ENCODE results near the gene CREBBP. TPM values are rescaled to one million over a fixed set of nuclear protein-coding genes. Genes with fewer than 3 reads are reported as not detected.

CREBBP gene
- total RNA-seq, 1 donor from 2014 or later: 109 TPM

GRCh38 chr16:3909791-3910583, 29.5 kb upstream of the CREBBP start:
- H3K27me3 Mint-ChIP-seq (ENCODE audit: unreplicated experiment): peaks cover 14% of the 10 kb centered on the region
- H3K9me3 Mint-ChIP-seq (ENCODE audit: unreplicated experiment): no peaks in the 10 kb centered on the region
- no peaks in the 10 kb centered on the region for H3K36me3 Mint-ChIP-seq (ENCODE audit: unreplicated experiment)
- no peak overlapping the region for H3K27ac Mint-ChIP-seq (ENCODE audit: unreplicated experiment)
- DNase-seq (ENCODE audit: extremely low spot score, unreplicated experiment): no peak
- H3K4me3 Mint-ChIP-seq (ENCODE audit: unreplicated experiment): no peak overlapping the region
- H3K4me1 Mint-ChIP-seq (ENCODE audit: unreplicated experiment): no peaks in the 10 kb centered on the region
- no peak for TF ChIP-seq CTCF (IDR thresholded peaks at IDR 0.05)

GRCh38 chr16:3908951-3909437, 28.5 kb upstream of the CREBBP start:
- no peak for TF ChIP-seq CTCF (IDR thresholded peaks at IDR 0.05)
- no peaks in the 10 kb centered on the region for H3K9me3 Mint-ChIP-seq (ENCODE audit: unreplicated experiment)
- DNase-seq (ENCODE audit: extremely low spot score, unreplicated experiment): no peak
- no peak overlapping the region for H3K4me3 Mint-ChIP-seq (ENCODE audit: unreplicated experiment)
- peaks cover 17% of the 10 kb centered on the region for H3K27me3 Mint-ChIP-seq (ENCODE audit: unreplicated experiment)
- H3K27ac Mint-ChIP-seq (ENCODE audit: unreplicated experiment): no peak overlapping the region
- H3K36me3 Mint-ChIP-seq (ENCODE audit: unreplicated experiment): no peaks in the 10 kb centered on the region
- H3K4me1 Mint-ChIP-seq (ENCODE audit: unreplicated experiment): no peaks in the 10 kb centered on the region

DNA sequence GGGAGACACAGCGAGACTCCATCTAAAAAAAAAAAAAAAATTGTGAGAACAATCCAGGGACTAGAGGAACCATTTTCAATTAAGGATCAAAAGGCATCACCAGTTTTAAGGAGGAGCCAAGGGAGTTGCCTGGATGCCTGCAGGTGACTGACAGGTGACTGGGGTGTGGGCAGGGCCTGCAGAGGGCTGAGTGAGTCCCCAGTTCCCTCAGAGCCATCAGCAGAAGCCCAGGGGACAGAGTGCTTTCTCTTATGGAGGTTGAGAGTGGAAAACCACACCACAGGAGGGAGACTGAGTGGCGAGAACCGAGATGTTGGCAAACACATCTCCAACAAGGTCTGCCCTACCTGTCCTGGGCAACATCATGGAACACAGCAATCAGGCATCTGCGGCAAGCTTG, 27.1 kb upstream of the CREBBP start:
- DNase-seq (ENCODE audit: extremely low spot score, unreplicated experiment): no peak
- Mint-ChIP-seq H3K36me3 (ENCODE audit: unreplicated experiment) (no peaks in the 10 kb centered on the region), H3K27ac (ENCODE audit: unreplicated experiment) (no peak overlapping the region), H3K4me3 (ENCODE audit: unreplicated experiment) (no peak overlapping the region), H3K4me1 (ENCODE audit: unreplicated experiment) (no peaks in the 10 kb centered on the region), H3K27me3 (ENCODE audit: unreplicated experiment) (peaks cover 18% of the 10 kb centered on the region), H3K9me3 (ENCODE audit: unreplicated experiment) (no peaks in the 10 kb centered on the region)
- TF ChIP-seq CTCF (IDR thresholded peaks at IDR 0.05): no peak

- Mint-ChIP-seq H3K27ac (ENCODE audit: unreplicated experiment) (no peak overlapping the region), H3K4me3 (ENCODE audit: unreplicated experiment) (no peak overlapping the region), H3K27me3 (ENCODE audit: unreplicated experiment) (peaks cover 18% of the 10 kb centered on the region), H3K36me3 (ENCODE audit: unreplicated experiment) (no peaks in the 10 kb centered on the region), H3K4me1 (ENCODE audit: unreplicated experiment) (no peaks in the 10 kb centered on the region), H3K9me3 (ENCODE audit: unreplicated experiment) (no peaks in the 10 kb centered on the region)
- no peak for TF ChIP-seq CTCF (IDR thresholded peaks at IDR 0.05)
- DNase-seq (ENCODE audit: extremely low spot score, unreplicated experiment): no peak
Measured at GRCh38 chr16:3906363-3906762, 25.9 kb upstream of the CREBBP start.

- no peak for DNase-seq (ENCODE audit: extremely low spot score, unreplicated experiment)
- no peaks in the 10 kb centered on the region for H3K9me3 Mint-ChIP-seq (ENCODE audit: unreplicated experiment)
- H3K27me3 Mint-ChIP-seq (ENCODE audit: unreplicated experiment): peaks cover 23% of the 10 kb centered on the region
- no peak overlapping the region for H3K27ac Mint-ChIP-seq (ENCODE audit: unreplicated experiment)
- no peaks in the 10 kb centered on the region for H3K4me1 Mint-ChIP-seq (ENCODE audit: unreplicated experiment)
- TF ChIP-seq CTCF (IDR thresholded peaks at IDR 0.05): no peak
- no peak overlapping the region for H3K4me3 Mint-ChIP-seq (ENCODE audit: unreplicated experiment)
- H3K36me3 Mint-ChIP-seq (ENCODE audit: unreplicated experiment): no peaks in the 10 kb centered on the region
Measured at GRCh38 chr16:3904875-3905274, 24.4 kb upstream of the CREBBP start.

Measured in osteocyte (in vitro differentiated cells).